Adrenal gland (tissue), 12 donors: Measurements from ENCODE around the gene H6PD. TPM values are rescaled to one million over a fixed set of nuclear protein-coding genes. Genes with fewer than 3 reads are reported as not detected.

Source experiments
- DNase-seq, 7 donors: peaks; one replicate each; pipeline ENCODE4 v3.0.0-alpha.2; 2019 to 2020
- H3K27ac ChIP-seq, 5 donors: fragments of 200-600 bp; sonication (generic) in 4 of 5; 1 replicate in 3 of 5; 2 replicates in 2 of 5; pipeline versions ENCODE4 v1.5.1 to v1.8.0; 2016 to 2020; ENCODE audit warnings: mild to moderate bottlenecking in 1 of 5
- H3K27me3 ChIP-seq: fragments of 200-600 bp; 2 replicates; pipeline ENCODE4 v1.8.0; 2021
- H3K36me3 ChIP-seq, 2 donors: fragments of 200-600 bp; replicated peaks in 1 of 2; 1 replicate in 1 of 2; 2 replicates in 1 of 2; pipeline versions ENCODE4 v1.5.1 to v1.8.0; 2018 to 2022
- H3K4me1 ChIP-seq, 2 donors: fragments of 200-600 bp; replicated peaks in 1 of 2; 1 replicate in 1 of 2; 2 replicates in 1 of 2; pipeline versions ENCODE4 v1.5.1 to v1.8.0; 2018 to 2021
- H3K4me3 ChIP-seq, 4 donors: fragments of 200-600 bp; sonication (generic) in 3 of 4; one replicate each; pipeline ENCODE4 v1.5.1; 2016 to 2018
- H3K9me3 ChIP-seq, 3 donors: fragments of 200-600 bp; sonication (generic) in 1 of 3; replicated peaks in 1 of 3; 1 replicate in 2 of 3; 2 replicates in 1 of 3; pipeline versions ENCODE4 v1.5.1 to v1.8.0; 2016 to 2021
- CTCF ChIP-seq, 6 experiments: fragments of 450-650 bp in 4 of 6; fragments of 200-600 bp in 2 of 6; sonication (generic) in 1 of 6; IDR thresholded peaks; 1 replicate in 5 of 6; 2 replicates in 1 of 6; pipeline versions ENCODE4 v1.5.1 to v1.8.0; 2016 to 2021; ENCODE audit warnings: antibody characterized with exemption in 6 of 6, mild to moderate bottlenecking in 2 of 6, moderate library complexity in 1 of 6
- POLR2A ChIP-seq, 2 donors: fragments of 450-650 bp; IDR thresholded peaks; one replicate each; pipeline ENCODE4 v1.6.1; 2017; ENCODE audit warnings: antibody characterized with exemption in 2 of 2, mild to moderate bottlenecking in 2 of 2, moderate library complexity in 1 of 2
- WGBS, 4 donors: extraction: QIAGEN DNeasy Blood & Tissue Kit in 2 of 4; methylation state at CpG; one replicate each; pipeline versions ENCODE4 v1.1.5 to v1.1.7; 2013 to 2017; 5-methylcytosine and 5-hydroxymethylcytosine counted together
- intact Hi-C, 2 donors: fragments of 100-400 bp; cut with DNase I; formaldehyde crosslinking; loops; one replicate each; pipeline versions ENCODE4 v1.14.1 to v1.15.0; 2022 to 2023
- polyA plus RNA-seq, 3 donors: library from polyadenylated mRNA; stranded (reverse); fragments of 200-250 nt in 2 of 3; fragments of 350-450 nt in 1 of 3; fragmentation: Illumina TruSeq in 1 of 3; extraction: RNeasy Lipid Tissue Mini Kit (QIAGEN cat#74804) in 1 of 3; gene quantifications; one replicate each; pipeline ENCODE4 v1.2.3, GENCODE V29; 2013 to 2014
- total RNA-seq, 9 donors: library from RNA; depleted of rRNA in 4 of 9; stranded (reverse); fragments of >200 nt in 4 of 9; fragments of 120-200 nt in 1 of 9; fragmentation: NEBNext Ultra II Directional in 1 of 9; extraction: Animal tissue kit (Norgen Biotek cat#: 25700) in 1 of 9; gene quantifications; one replicate each; pipeline versions ENCODE4 v1.1.0 to v1.2.4, GENCODE V29; 2013 to 2023
- donor health status: healthy with polysubstance abuse.
- donor health status: Bipolar disorder and iron deficiency.
- donor health status: DM: yes; HTN: yes; CAD: no.
- donor health status: DM: no; HTN: no; CAD: no.
- donor health status: DM: no; HTN: no; CAD: no.
- donor health status: DM: yes; HTN: yes; CAD: no.

The H6PD gene
- total and polyA plus RNA-seq, 12 donors = 20.3 to 116 (median 80.4) TPM

- Histone ChIP-seq H3K27ac (peak overlapping the region; percentile 84 to 97 (median 96)), H3K27me3 (no peaks in the 10 kb centered on the region), H3K4me1 (peaks cover 80 to 98% of the 10 kb centered on the region in 2 donors), H3K36me3 (peaks cover 0 to 14% of the 10 kb centered on the region in 2 donors), H3K9me3 (no peaks in the 10 kb centered on the region), H3K4me3 (peak overlapping the region in 1 of 4 donors; percentile 37)
- intact Hi-C loops = no loop called here
- WGBS, 4 donors = 73 to 82% (median 77%) methylated on average over 8 of the region's 8 CpGs
- TF ChIP-seq POLR2A (IDR thresholded peaks at IDR 0.05) = no peak
- no peak for TF ChIP-seq CTCF (IDR thresholded peaks at IDR 0.05)
- no peak for DNase-seq
Measured at GRCh38 chr1:9240914-9241820, 6.6 kb downstream of the H6PD start.

GRCh38 chr1:9241891-9242290, 7.3 kb downstream of the H6PD start:
- intact Hi-C loops = no loop called here
- no peaks in the 10 kb centered on the region for H3K27me3 ChIP-seq
- H3K27ac ChIP-seq = peak overlapping the region; percentile 83 to 97 (median 96)
- H3K4me1 ChIP-seq = peaks cover 77 to 98% of the 10 kb centered on the region in 2 donors
- 69 to 75% (median 72%) methylated on average over 10 of the region's 10 CpGs for WGBS, 4 donors
- no peak for DNase-seq
- TF ChIP-seq CTCF (IDR thresholded peaks at IDR 0.05) (no peak), POLR2A (IDR thresholded peaks at IDR 0.05) (no peak)
- H3K9me3 ChIP-seq = no peaks in the 10 kb centered on the region
- H3K4me3 ChIP-seq = peak overlapping the region in 1 of 4 donors; percentile 4
- H3K36me3 ChIP-seq = peaks cover 0 to 17% of the 10 kb centered on the region in 2 donors

GRCh38 chr1:9242338-9242969, 7.9 kb downstream of the H6PD start:
- WGBS, 4 donors = 31 to 39% (median 36%) methylated on average over 7 to 10 of the region's 10 CpGs
- peak overlapping the region in 1 of 4 donors; percentile 32 for H3K4me3 ChIP-seq
- no peaks in the 10 kb centered on the region for H3K9me3 ChIP-seq
- H3K36me3 ChIP-seq = peaks cover 0 to 20% of the 10 kb centered on the region in 2 donors
- H3K27ac ChIP-seq = peak overlapping the region; percentile 83 to 97 (median 96)
- intact Hi-C loops = no loop called here
- DNase-seq = peak; percentile 87 to 96 (median 94)
- H3K4me1 ChIP-seq = peaks cover 77 to 98% of the 10 kb centered on the region in 2 donors
- no peak for TF ChIP-seq CTCF (IDR thresholded peaks at IDR 0.05)
- TF ChIP-seq POLR2A (IDR thresholded peaks at IDR 0.05) = peak; percentile 65 to 90
- H3K27me3 ChIP-seq = no peaks in the 10 kb centered on the region

GRCh38 chr1:9243066-9243739, 8.6 kb downstream of the H6PD start:
- Histone ChIP-seq H3K4me1 (peaks cover 79 to 98% of the 10 kb centered on the region in 2 donors), H3K4me3 (peak overlapping the region in 1 of 4 donors; percentile 32), H3K36me3 (peaks cover 0 to 20% of the 10 kb centered on the region in 2 donors), H3K9me3 (no peaks in the 10 kb centered on the region), H3K27ac (peak overlapping the region; percentile 83 to 97 (median 96)), H3K27me3 (no peaks in the 10 kb centered on the region)
- TF ChIP-seq POLR2A (IDR thresholded peaks at IDR 0.05) (no peak), CTCF (IDR thresholded peaks at IDR 0.05) (no peak)
- intact Hi-C loops = no loop called here
- no peak for DNase-seq
- 49 to 66% (median 57%) methylated on average over 8 to 9 of the region's 9 CpGs for WGBS, 4 donors
